Brain microvascular endothelial cell (primary cell): Measurements from ENCODE around the gene ZCCHC14.

Source experiments
- DNase-seq: peaks from one replicate; pipeline ENCODE4 v3.0.0-alpha.2; 2020
- H3K27ac ChIP-seq: fragments of 250-450 bp; sonication (Bioruptor Pico); 2 replicates; pipeline ENCODE4 v1.5.1; 2020; ENCODE audit warnings: mild to moderate bottlenecking, moderate library complexity
- H3K27me3 ChIP-seq: fragments of 250-450 bp; sonication (Bioruptor Pico); replicated peaks from 2 replicates; pipeline ENCODE4 v1.5.1; 2020; ENCODE audit warnings: mild to moderate bottlenecking
- H3K36me3 ChIP-seq: fragments of 250-450 bp; sonication (Bioruptor Pico); replicated peaks from 2 replicates; pipeline ENCODE4 v1.5.1; 2020; ENCODE audit warnings: mild to moderate bottlenecking
- H3K4me3 ChIP-seq: 2 replicates; pipeline ENCODE4 v1.5.1; 2011; ENCODE audit warnings: low read depth, mild to moderate bottlenecking, control low read depth, low read length, moderate library complexity
- CTCF ChIP-seq: IDR thresholded peaks from 2 replicates; pipeline ENCODE4 v1.5.1; 2011; ENCODE audit warnings: low read depth, mild to moderate bottlenecking, moderate library complexity, low read length, control low read depth, inconsistent platforms; ENCODE audit errors: missing control alignments
- in situ Hi-C: cut with HindIII; loops from 2 replicates; pipeline ENCODE4 v1.10.0; 2017; ENCODE audit warnings: low sequenced_read_pairs, low pct_ligation_motif_present

ZCCHC14 gene

DNA sequence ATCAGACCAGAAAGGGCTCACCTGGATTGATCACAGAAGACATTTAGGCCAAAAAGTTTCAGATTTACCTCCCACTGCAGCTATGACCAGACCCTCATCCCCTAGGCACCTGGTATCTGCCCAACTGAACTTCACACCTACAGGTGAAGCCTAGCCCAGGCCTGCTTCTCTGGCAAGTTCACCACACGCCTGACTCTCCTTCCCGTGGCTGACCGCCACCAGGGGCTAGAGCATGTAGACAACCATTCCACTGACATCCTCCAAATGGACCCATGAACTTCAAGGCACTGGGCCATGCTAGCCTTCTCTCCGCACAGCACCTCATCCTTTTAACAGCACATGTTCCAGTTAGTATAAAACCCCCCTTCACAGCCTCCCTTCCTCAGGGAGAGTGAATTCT, 18.8 kb downstream of the ZCCHC14 start:
- Histone ChIP-seq H3K27ac (no peak overlapping the region), H3K36me3 (no peaks in the 10 kb centered on the region), H3K27me3 (no peaks in the 10 kb centered on the region), H3K4me3 (no peak overlapping the region)
- TF ChIP-seq CTCF = no peak
- no peak for DNase-seq
- in situ Hi-C loops = no loop called here

GRCh38 chr16:87472935-87473334, 19.9 kb downstream of the ZCCHC14 start:
- Histone ChIP-seq H3K27me3 (no peaks in the 10 kb centered on the region), H3K36me3 (no peaks in the 10 kb centered on the region), H3K4me3 (no peak overlapping the region), H3K27ac (no peak overlapping the region)
- TF ChIP-seq CTCF = no peak
- no peak for DNase-seq
- in situ Hi-C loops = no loop called here

DNA sequence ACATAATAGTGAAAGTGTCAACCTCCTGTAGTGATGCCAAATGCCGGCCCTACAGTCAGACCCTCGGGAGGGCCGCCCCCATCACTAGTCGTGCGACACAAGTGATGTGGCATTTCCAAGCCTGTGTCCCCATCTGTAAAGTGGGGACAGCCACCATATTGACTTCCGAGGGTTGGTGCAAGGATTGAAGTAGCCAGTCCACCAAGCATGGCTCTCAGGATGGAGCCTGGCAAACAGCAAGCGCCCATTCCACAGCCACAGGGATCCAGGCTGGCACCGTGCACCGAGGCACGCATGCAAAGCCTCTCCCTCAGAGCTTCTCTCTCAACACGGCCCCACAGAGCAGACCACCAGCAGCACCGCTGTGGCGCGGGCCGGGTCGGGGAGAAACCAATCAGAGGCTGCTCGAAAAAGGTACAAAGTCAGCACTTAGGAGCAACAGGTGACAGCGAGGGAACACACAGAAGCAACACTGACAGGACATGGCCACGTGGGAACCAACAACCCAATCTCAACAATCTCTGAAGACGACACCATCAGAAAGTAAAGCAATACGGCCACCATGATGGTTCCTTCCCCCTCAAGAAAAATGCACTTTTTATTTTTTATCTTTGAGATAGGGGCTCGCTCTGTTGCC, 20.6 kb downstream of the ZCCHC14 start:
- no peak for TF ChIP-seq CTCF
- in situ Hi-C loops = no loop called here
- H3K4me3 ChIP-seq = no peak overlapping the region
- DNase-seq = no peak
- no peaks in the 10 kb centered on the region for H3K36me3 ChIP-seq
- H3K27me3 ChIP-seq = no peaks in the 10 kb centered on the region
- no peak overlapping the region for H3K27ac ChIP-seq

DNA sequence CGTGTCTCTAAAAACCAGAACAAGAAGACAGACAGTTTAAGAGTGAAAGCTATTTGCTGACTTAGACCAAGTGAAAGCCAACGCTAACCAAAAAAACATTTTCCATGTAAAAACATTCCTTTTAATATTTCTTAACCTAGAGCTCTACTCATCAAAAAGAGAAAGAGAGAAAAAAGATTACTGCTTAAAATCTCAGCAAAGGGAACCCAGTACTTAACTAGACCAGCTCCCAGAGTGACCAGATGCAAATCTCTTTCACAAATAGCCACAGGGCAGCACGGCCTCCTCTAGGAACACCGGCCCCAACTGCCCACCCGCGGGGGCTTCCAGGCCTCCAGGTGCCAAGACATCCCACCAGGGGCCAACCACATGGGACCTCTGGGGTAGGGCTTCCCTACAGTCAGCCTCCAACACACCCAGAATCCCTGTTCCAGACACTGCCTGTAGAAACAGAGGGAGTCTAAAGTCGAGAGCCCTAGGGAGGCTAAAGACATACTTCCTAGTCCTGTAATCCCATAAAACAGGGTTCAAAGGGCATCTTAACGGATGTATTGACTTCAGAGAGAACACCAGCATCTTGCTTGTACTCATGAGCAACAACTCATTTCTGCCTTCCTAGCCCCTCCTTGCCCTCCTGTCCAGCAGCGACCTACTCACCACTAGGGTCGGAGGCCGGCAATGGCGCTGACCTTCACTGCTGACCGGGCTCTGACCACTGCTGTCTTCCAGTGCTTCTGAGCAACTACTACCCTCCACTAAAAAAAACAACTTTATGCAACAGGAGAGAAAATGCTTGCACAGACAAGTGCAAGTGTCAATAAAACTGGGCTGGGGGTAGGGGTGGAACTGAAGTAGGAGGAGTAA, 21.3 kb downstream of the ZCCHC14 start:
- no peak overlapping the region for H3K27ac ChIP-seq
- no peak overlapping the region for H3K4me3 ChIP-seq
- H3K27me3 ChIP-seq = no peaks in the 10 kb centered on the region
- in situ Hi-C loops = no loop called here
- no peaks in the 10 kb centered on the region for H3K36me3 ChIP-seq
- TF ChIP-seq CTCF = no peak
- no peak for DNase-seq

DNA sequence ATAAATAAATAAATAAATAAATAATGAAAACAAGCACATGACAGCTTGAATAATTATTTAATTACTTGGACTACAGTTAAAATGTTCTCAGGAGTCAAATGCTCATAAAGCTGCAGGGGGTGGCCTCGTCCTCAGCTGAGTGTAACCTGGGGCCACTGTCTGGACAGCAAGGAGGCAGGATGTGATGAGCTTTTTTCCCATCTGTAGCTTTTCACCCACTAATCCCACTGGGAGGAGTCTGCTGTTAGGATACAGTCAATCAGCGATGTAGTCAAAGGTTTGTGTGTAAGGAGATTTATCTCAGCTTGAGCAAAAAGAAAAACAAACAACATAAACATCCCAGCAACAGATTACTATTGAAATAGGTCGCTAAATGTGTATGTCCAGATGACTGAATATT, 22.5 kb downstream of the ZCCHC14 start:
- in situ Hi-C loops = no loop called here
- Histone ChIP-seq H3K36me3 (no peaks in the 10 kb centered on the region), H3K27me3 (no peaks in the 10 kb centered on the region), H3K4me3 (no peak overlapping the region), H3K27ac (no peak overlapping the region)
- DNase-seq = no peak
- TF ChIP-seq CTCF = no peak

DNA sequence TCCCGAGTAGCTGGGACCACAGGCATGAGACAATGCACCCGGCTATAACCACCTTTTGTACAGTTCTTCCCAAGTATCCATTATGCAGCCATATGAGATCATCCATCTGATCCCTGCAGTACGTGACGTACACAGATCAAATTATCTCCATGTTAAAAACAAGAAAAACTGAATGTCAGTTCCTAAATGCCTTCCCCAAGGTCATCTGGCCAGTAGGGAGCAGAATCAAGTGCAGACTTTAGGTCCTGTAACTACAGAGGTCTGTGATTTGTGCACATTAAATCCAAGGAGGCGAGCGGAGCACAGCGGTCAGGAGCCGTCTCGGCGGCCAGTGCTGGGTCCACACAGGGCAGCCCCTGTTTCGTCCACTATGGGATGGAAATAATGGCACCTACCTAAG, 23.7 kb downstream of the ZCCHC14 start:
- no peak for DNase-seq
- no peak for TF ChIP-seq CTCF
- H3K4me3 ChIP-seq = no peak overlapping the region
- no peaks in the 10 kb centered on the region for H3K36me3 ChIP-seq
- H3K27ac ChIP-seq = no peak overlapping the region
- no peaks in the 10 kb centered on the region for H3K27me3 ChIP-seq
- in situ Hi-C loops = no loop called here
